Measurements from ENCODE around the gene DMBX1.

DNA sequence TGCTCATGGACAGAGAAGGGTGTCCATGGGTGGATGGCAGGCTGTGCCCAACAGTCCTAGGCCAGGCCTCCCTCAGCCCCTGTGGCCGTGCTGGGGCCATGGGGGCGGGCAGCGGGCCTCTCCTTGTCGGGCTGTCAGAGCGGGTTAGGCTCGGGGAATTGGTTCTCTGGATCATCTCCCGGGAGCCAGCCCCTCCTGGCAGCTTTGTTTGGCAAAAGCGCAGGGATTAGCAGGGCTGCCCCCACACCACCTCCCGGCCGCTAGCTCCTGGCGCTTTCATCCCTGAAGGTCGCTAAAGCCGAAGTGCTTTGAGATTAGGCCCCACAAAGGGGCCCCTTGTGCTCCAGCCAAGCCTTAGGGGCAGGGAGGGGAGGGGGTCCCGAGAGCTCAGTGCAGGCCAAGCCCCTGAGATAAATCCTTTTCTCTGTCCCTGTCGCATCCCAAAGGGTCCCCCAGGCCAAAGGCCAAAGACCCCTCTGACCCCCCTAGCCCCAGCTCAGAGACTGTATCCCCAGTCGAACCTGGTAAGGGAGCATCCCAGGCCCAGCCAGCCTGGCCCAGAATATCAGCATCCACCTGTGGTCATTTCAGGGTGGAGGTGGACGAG lies 9.8 kb upstream of the DMBX1 start:
- TF ChIP-seq CTCF (IDR thresholded peaks at IDR 0.05) (no peak), POLR2A (IDR thresholded peaks at IDR 0.05) (no peak), EP300 (IDR thresholded peaks at IDR 0.05; ENCODE audit: low read depth) (no peak), POLR2AphosphoS5 (IDR thresholded peaks at IDR 0.05) (no peak)
